ENCODE results near the gene TYW3.

GRCh38 chr1:74737333-74737732, 4.4 kb downstream of the TYW3 start:
- TF ChIP-seq CTCF (IDR thresholded peaks at IDR 0.05; ENCODE audit: low read depth, low read length) (no peak), EZH2phosphoT487 (IDR thresholded peaks at IDR 0.05; ENCODE audit: low read depth) (no peak)

Data from OCI-LY3 (cell line).